GM12878 (cell line): ENCODE data around the gene KCNQ1.

Source experiments
- CBFB ChIP-seq: IDR thresholded peaks from 2 replicates; pipeline ENCODE4 v1.6.1; 2016; ENCODE audit warnings: antibody characterized with exemption, low read depth
- EP300 ChIP-seq, 2 experiments: fragments of 150-350 bp in 1 of 2; IDR thresholded peaks; 2 replicates each; pipeline ENCODE4 v1.6.1; 2011 to 2012; ENCODE audit warnings: low read depth in 2 of 2, low read length in 2 of 2, borderline replicate concordance in 1 of 2, improper control_type of control experiment in 1 of 2, inconsistent platforms in 1 of 2; ENCODE audit not compliant: control insufficient read depth in 1 of 2
- JUND ChIP-seq: IDR thresholded peaks from 2 replicates; pipeline ENCODE4 v1.6.1; 2012; ENCODE audit warnings: low read depth, mild to moderate bottlenecking, low read length, improper control_type of control experiment, moderate library complexity
- TF ChIP-seq, protein P1 (sequence below), 3 experiments: IDR thresholded peaks in 2 of 3; conservative IDR thresholded peaks in 1 of 3; 2 replicates each; pipeline ENCODE4 v1.5.1; 2011; ENCODE audit warnings: low read depth in 3 of 3, low read length in 3 of 3, mild to moderate bottlenecking in 3 of 3, control low read depth in 2 of 3, moderate library complexity in 2 of 3, inconsistent platforms in 1 of 3, mixed read lengths in 1 of 3; ENCODE audit not compliant: control insufficient read depth in 2 of 3, insufficient read depth in 1 of 3; ENCODE audit errors: extremely low read depth in 1 of 3
- TF ChIP-seq, protein P2 (sequence below): IDR thresholded peaks from 2 replicates; pipeline ENCODE4 v1.6.1; 2012; ENCODE audit warnings: low read depth, low read length, improper control_type of control experiment

DNA sequence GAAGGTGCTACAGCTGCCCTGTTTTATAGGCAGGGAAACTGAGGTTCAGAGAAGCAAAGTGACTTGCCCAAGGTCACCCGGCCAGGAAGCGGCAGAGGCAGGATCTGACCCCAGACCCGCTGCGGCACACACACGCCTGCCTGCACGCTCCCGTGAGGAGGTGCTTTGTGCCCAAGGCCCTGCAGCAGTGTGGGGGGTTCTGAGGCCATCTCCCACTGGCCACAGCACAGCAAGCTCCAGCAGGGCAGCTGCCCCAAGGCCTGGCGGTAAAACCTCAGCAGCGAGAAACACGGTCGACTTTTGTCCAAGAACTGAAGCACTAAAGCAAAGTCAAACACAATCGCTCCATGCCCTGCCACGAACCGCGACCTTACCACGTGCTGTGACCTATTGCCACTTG, 398.1 kb downstream of the KCNQ1 start:
- TF ChIP-seq JUND (no peak), EP300 (IDR thresholded peaks at IDR 0.05; ENCODE audit: borderline replicate concordance in 1 of 2, control insufficient read depth in 1 of 2, low read depth in 2 of 2, low read length in 2 of 2) (no peak), CBFB (no peak)
- TF ChIP-seq, protein P1, sequence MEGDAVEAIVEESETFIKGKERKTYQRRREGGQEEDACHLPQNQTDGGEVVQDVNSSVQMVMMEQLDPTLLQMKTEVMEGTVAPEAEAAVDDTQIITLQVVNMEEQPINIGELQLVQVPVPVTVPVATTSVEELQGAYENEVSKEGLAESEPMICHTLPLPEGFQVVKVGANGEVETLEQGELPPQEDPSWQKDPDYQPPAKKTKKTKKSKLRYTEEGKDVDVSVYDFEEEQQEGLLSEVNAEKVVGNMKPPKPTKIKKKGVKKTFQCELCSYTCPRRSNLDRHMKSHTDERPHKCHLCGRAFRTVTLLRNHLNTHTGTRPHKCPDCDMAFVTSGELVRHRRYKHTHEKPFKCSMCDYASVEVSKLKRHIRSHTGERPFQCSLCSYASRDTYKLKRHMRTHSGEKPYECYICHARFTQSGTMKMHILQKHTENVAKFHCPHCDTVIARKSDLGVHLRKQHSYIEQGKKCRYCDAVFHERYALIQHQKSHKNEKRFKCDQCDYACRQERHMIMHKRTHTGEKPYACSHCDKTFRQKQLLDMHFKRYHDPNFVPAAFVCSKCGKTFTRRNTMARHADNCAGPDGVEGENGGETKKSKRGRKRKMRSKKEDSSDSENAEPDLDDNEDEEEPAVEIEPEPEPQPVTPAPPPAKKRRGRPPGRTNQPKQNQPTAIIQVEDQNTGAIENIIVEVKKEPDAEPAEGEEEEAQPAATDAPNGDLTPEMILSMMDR (IDR thresholded peaks at IDR 0.05 in 2 of 3, conservative IDR thresholded peaks at IDR 0.05 in 1 of 3; ENCODE audit: control insufficient read depth in 2 of 3, extremely low read depth in 1 of 3, insufficient read depth in 1 of 3, low read depth in 3 of 3, low read length in 3 of 3): no peak
- TF ChIP-seq, protein P2, sequence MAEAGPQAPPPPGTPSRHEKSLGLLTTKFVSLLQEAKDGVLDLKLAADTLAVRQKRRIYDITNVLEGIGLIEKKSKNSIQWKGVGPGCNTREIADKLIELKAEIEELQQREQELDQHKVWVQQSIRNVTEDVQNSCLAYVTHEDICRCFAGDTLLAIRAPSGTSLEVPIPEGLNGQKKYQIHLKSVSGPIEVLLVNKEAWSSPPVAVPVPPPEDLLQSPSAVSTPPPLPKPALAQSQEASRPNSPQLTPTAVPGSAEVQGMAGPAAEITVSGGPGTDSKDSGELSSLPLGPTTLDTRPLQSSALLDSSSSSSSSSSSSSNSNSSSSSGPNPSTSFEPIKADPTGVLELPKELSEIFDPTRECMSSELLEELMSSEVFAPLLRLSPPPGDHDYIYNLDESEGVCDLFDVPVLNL: no peak
